CD14-positive monocyte (primary cell): ENCODE results near the gene IFRD2. TPM values are rescaled to one million over a fixed set of nuclear protein-coding genes. Genes with fewer than 3 reads are reported as not detected.
A peak's percentile ranks its signal among the peaks of the same experiment; 100 is the strongest.

ENCODE experiments used
- DNase-seq, 3 donors: peaks; one replicate each; pipeline ENCODE4 v3.0.0-alpha.2; 2011 to 2022
- H2AFZ ChIP-seq: 2 replicates; pipeline ENCODE4 v1.6.0; 2012; ENCODE audit warnings: mild to moderate bottlenecking, low read depth, low read length, inconsistent platforms; ENCODE audit not compliant: insufficient read depth, poor library complexity, severe bottlenecking
- H3K27ac ChIP-seq, 2 donors: 1 replicate in 1 of 2; 2 replicates in 1 of 2; pipeline ENCODE4 v1.5.1; 2012 to 2013; ENCODE audit warnings: low read length in 2 of 2, control low read depth in 1 of 2, inconsistent platforms in 1 of 2, low read depth in 1 of 2, mild to moderate bottlenecking in 1 of 2
- H3K27me3 ChIP-seq, 2 donors: one replicate each; pipeline versions ENCODE4 v1.6.0 to v1.6.1; 2011 to 2013; ENCODE audit warnings: low read length in 2 of 2; ENCODE audit not compliant: control insufficient read depth in 2 of 2, insufficient read depth in 2 of 2
- H3K36me3 ChIP-seq, 2 donors: replicated peaks in 1 of 2; 1 replicate in 1 of 2; 2 replicates in 1 of 2; pipeline versions ENCODE4 v1.5.1 to v1.6.1; 2012 to 2013; ENCODE audit warnings: low read length in 2 of 2, control low read depth in 1 of 2, inconsistent platforms in 1 of 2, mild to moderate bottlenecking in 1 of 2; ENCODE audit not compliant: insufficient read depth in 2 of 2, control insufficient read depth in 1 of 2
- H3K4me1 ChIP-seq, 2 donors: 1 replicate in 1 of 2; 2 replicates in 1 of 2; pipeline versions ENCODE4 v1.5.1 to v1.6.1; 2012 to 2013; ENCODE audit warnings: low read length in 2 of 2, control low read depth in 1 of 2, inconsistent platforms in 1 of 2, mild to moderate bottlenecking in 1 of 2, moderate library complexity in 1 of 2; ENCODE audit not compliant: insufficient read depth in 2 of 2, control insufficient read depth in 1 of 2
- H3K4me2 ChIP-seq: replicated peaks from 2 replicates; pipeline ENCODE3; 2012; ENCODE audit warnings: low read length, moderate library complexity, mild to moderate bottlenecking; ENCODE audit not compliant: poor library complexity, severe bottlenecking; ENCODE audit errors: extremely low read depth
- H3K4me3 ChIP-seq, 3 experiments: fragments of 200-600 bp in 1 of 3; sonication (generic) in 1 of 3; replicated peaks in 1 of 3; 1 replicate in 2 of 3; 2 replicates in 1 of 3; pipeline ENCODE4 v1.5.1; 2011 to 2013; ENCODE audit warnings: low read length in 3 of 3, mild to moderate bottlenecking in 3 of 3, control low read depth in 2 of 3, low read depth in 2 of 3, inconsistent platforms in 1 of 3, moderate library complexity in 1 of 3
- H3K79me2 ChIP-seq: 2 replicates; pipeline ENCODE4 v1.6.0; 2012; ENCODE audit warnings: mild to moderate bottlenecking, control low read depth, inconsistent platforms, low read length, moderate library complexity; ENCODE audit not compliant: insufficient read depth
- H3K9ac ChIP-seq: 2 replicates; pipeline ENCODE4 v1.6.0; 2017; ENCODE audit warnings: low read length, mild to moderate bottlenecking; ENCODE audit not compliant: insufficient read depth, poor library complexity, severe bottlenecking
- H3K9me3 ChIP-seq, 2 donors: replicated peaks in 1 of 2; 1 replicate in 1 of 2; 2 replicates in 1 of 2; pipeline versions ENCODE4 v1.5.1 to v1.6.1; 2012 to 2013; ENCODE audit warnings: low read length in 2 of 2, control low read depth in 1 of 2; ENCODE audit not compliant: control insufficient read depth in 1 of 2, insufficient read depth in 1 of 2
- H4K20me1 ChIP-seq: 2 replicates; pipeline ENCODE4 v1.6.0; 2012; ENCODE audit warnings: mild to moderate bottlenecking, low read length, control low read depth, moderate library complexity; ENCODE audit not compliant: insufficient read depth
- H3K27ac Mint-ChIP-seq, 7 donors: one replicate each; pipeline ENCODE4 v1.8.0; 2020; ENCODE audit warnings: mild to moderate bottlenecking in 7 of 7, mixed read lengths in 7 of 7, moderate library complexity in 6 of 7, inconsistent platforms in 2 of 7
- H3K27me3 Mint-ChIP-seq, 3 donors: one replicate each; pipeline ENCODE4 v1.8.0; 2021 to 2022; ENCODE audit warnings: low read depth in 3 of 3, mild to moderate bottlenecking in 3 of 3, mixed read lengths in 3 of 3, moderate library complexity in 3 of 3, inconsistent platforms in 1 of 3
- H3K36me3 Mint-ChIP-seq, 2 donors: one replicate each; pipeline ENCODE4 v1.8.0; 2020; ENCODE audit warnings: mixed read lengths in 2 of 2, inconsistent platforms in 1 of 2, mild to moderate bottlenecking in 1 of 2
- H3K4me1 Mint-ChIP-seq: one replicate; pipeline ENCODE4 v1.8.0; 2020; ENCODE audit warnings: mild to moderate bottlenecking, mixed read lengths
- H3K4me3 Mint-ChIP-seq, 2 donors: one replicate each; pipeline ENCODE4 v1.8.0; 2020; ENCODE audit warnings: mild to moderate bottlenecking in 2 of 2, mixed read lengths in 2 of 2, moderate library complexity in 1 of 2
- H3K9me3 Mint-ChIP-seq, 7 donors: one replicate each; pipeline ENCODE4 v1.8.0; 2020 to 2022; ENCODE audit warnings: mixed read lengths in 7 of 7, mild to moderate bottlenecking in 6 of 7, moderate library complexity in 6 of 7, inconsistent platforms in 2 of 7
- CTCF ChIP-seq: fragments of 200-600 bp; IDR thresholded peaks from one replicate; pipeline ENCODE4 v1.8.0; 2022; ENCODE audit warnings: antibody characterized with exemption, mild to moderate bottlenecking
- WGBS: methylation state at CpG from one replicate; pipeline ENCODE4 v1.1.5; 2013; ENCODE audit warnings: missing lambda C conversion rate; ENCODE audit not compliant: insufficient coverage; 5-methylcytosine and 5-hydroxymethylcytosine counted together
- intact Hi-C, 2 donors: fragments of 100-400 bp; cut with micrococcal nuclease; formaldehyde crosslinking; loops; one replicate each; pipeline versions ENCODE4 v1.15.0 to v1.15.1; 2023
- polyA plus RNA-seq, 3 donors: library from polyadenylated mRNA; depleted of rRNA in 1 of 3; unstranded in 2 of 3; stranded (reverse) in 1 of 3; fragments of 300-500 nt in 2 of 3; fragments of >200 nt in 1 of 3; fragmentation: Illumina TruSeq in 2 of 3; gene quantifications; 1 replicate in 2 of 3; 2 replicates in 1 of 3; pipeline ENCODE4 v1.2.3, GENCODE V29; 2012 to 2021

The IFRD2 gene
- polyA plus RNA-seq, 3 donors, result 17.1 to 35.1 (median 23.3) TPM

GRCh38 chr3:50297384-50297775, 5.2 kb upstream of the IFRD2 start:
- no peak overlapping the region for H3K9ac ChIP-seq
- 90% methylated on average over 2 of the region's 2 CpGs for WGBS
- no peak overlapping the region for H2AFZ ChIP-seq
- no peaks in the 10 kb centered on the region for H3K36me3 ChIP-seq
- DNase-seq, result peak in 1 of 3 donors; percentile 13
- H4K20me1 ChIP-seq, result no peaks in the 10 kb centered on the region
- peak overlapping the region in 1 of 2 donors; percentile 100 for H3K27ac ChIP-seq
- H3K27me3 ChIP-seq, result no peaks in the 10 kb centered on the region
- Mint-ChIP-seq H3K9me3 (no peaks in the 10 kb centered on the region), H3K27ac (peak overlapping the region in 1 of 7 donors; percentile 99), H3K27me3 (no peaks in the 10 kb centered on the region), H3K4me1 (peaks cover 40% of the 10 kb centered on the region), H3K4me3 (no peak overlapping the region), H3K36me3 (peaks cover 2 to 9% of the 10 kb centered on the region in 2 donors)
- TF ChIP-seq CTCF, result no peak
- H3K79me2 ChIP-seq, result peaks cover 38% of the 10 kb centered on the region
- H3K4me1 ChIP-seq, result peaks cover 39 to 46% of the 10 kb centered on the region in 2 donors
- H3K9me3 ChIP-seq, result no peaks in the 10 kb centered on the region
- H3K4me2 ChIP-seq, result peak overlapping the region; percentile 0
- intact Hi-C loops, result loop anchor here (5.0 kb wide), 1 partner anchor 40 kb away; no protein-coding TSS in a partner anchor
- no peak overlapping the region for H3K4me3 ChIP-seq

GRCh38 chr3:50296721-50297383, 4.6 kb upstream of the IFRD2 start:
- peak in 1 of 3 donors; percentile 9 for DNase-seq
- no peaks in the 10 kb centered on the region for H3K9me3 Mint-ChIP-seq
- peaks cover 39 to 49% of the 10 kb centered on the region in 2 donors for H3K4me1 ChIP-seq

More at GRCh38 chr3:50296721-50297383, 4.6 kb upstream of the IFRD2 start:
- no peak overlapping the region for H3K4me3 ChIP-seq
- no peak overlapping the region for H3K4me2 ChIP-seq
- Mint-ChIP-seq H3K27ac (peak overlapping the region in 3 of 7 donors; percentile 65 to 99 (median 86)), H3K27me3 (no peaks in the 10 kb centered on the region), H3K4me1 (peaks cover 40% of the 10 kb centered on the region), H3K4me3 (no peak overlapping the region), H3K36me3 (peaks cover 2 to 9% of the 10 kb centered on the region in 2 donors)
- WGBS, result 94% methylated on average over 12 of the region's 18 CpGs
- no peaks in the 10 kb centered on the region for H3K9me3 ChIP-seq
- H3K27ac ChIP-seq, result no peak overlapping the region
- no peaks in the 10 kb centered on the region for H3K36me3 ChIP-seq
- H4K20me1 ChIP-seq, result no peaks in the 10 kb centered on the region
- H3K79me2 ChIP-seq, result peaks cover 36% of the 10 kb centered on the region
- intact Hi-C loops, result loop anchor here (5.0 kb wide), 1 partner anchor 40 kb away; no protein-coding TSS in a partner anchor
- no peak overlapping the region for H2AFZ ChIP-seq
- H3K27me3 ChIP-seq, result no peaks in the 10 kb centered on the region
- TF ChIP-seq CTCF, result no peak
- H3K9ac ChIP-seq, result no peak overlapping the region
